A549 treated with ZK216348 at 1 μM for 4 hours (cell line): Measurements from ENCODE around the gene POLR2I. TPM values are rescaled to one million over a fixed set of nuclear protein-coding genes. Genes with fewer than 3 reads are reported as not detected.

Experiments used
- total RNA-seq: library from RNA; stranded (reverse); fragments of 200-300 nt; extraction: Qiagen RNA extraction; gene quantifications from 5 replicates; pipeline ENCODE4 v1.2.3, GENCODE V29; 2022; ENCODE audit warnings: low read depth

The POLR2I gene
- total RNA-seq: 220 to 305 TPM (median 245 TPM) in 5 replicates

DNA sequence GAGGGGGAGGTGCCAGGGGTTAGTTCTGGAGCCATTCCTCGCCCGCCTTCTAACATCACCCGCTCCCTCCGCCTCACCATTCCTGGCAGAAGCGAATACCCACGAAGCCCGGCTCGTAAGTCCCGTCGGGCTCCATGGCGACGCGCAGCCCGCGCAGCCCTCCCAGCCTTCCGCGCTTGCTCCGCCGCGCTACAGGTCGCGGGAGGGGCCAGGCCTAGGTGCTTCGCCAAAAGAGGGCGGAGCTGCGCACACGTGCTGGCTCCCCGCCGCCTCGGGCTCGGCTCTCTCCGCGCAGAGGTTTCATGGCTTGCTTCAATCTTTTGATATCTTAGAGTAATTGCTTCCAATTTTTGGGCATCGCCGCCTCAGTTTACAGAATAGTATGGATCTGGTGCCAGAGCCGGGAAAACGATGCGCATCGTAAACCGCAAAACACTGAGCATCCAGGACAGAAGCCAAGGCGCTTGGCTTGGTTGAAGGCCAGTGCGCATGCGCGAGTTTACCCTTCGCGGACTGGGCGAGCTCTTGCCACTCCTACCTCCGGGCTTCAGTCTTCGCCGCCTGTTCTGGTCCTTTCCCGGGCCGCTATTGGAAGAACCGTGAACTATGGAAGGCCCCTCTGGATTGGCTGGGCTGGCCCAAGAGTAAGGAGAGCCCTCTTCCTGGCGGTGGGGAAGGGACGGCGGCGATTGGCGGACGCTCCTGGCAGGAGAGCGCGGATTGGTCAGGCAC, at the start of gene POLR2I:
Gene POLR2I (minus strand): TSS at position 155 of the 732 bp plus-strand sequence. CDS start 19 bp downstream, at position 136.

DNA sequence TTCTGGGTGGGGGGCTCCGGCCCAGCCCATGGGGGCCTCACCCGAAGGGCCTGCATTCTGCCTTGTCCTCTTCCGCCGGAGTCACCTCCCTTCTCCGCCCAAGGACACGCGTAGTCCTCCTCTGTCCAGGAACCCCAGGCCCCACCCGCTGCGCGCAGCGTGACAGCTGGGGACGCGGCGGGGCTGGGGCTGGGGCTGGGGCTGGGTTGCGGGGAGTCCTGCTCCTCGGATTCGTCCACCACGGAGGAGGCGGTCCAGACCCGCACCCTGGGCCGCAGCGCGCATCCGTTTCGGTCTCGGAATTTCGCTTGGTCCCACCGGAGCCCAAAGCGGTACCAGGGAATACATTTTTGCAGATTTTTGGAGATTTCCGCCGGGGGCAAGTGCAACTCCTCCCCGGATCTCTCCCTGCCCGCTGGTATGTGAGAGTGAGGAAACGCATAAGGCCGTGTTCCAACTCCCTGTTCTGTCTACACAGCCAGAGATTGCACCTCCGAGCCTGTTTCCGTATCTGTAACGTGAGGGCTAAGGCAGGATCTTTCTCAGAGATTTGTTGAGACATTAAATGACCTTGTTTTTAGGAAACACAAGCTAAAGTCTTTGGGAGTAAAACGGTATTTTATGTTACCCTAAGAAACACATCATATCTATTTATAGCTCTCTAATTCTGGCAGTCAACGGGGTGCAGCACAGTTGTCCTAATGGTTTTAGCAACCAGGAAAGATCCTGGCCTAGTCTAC, 37.8 kb upstream of the POLR2I start, which contains the start of gene COX7A1:
Gene COX7A1 (minus strand): TSS at position 96 of the 740 bp plus-strand sequence. CDS start 40 bp downstream, at position 56.

DNA sequence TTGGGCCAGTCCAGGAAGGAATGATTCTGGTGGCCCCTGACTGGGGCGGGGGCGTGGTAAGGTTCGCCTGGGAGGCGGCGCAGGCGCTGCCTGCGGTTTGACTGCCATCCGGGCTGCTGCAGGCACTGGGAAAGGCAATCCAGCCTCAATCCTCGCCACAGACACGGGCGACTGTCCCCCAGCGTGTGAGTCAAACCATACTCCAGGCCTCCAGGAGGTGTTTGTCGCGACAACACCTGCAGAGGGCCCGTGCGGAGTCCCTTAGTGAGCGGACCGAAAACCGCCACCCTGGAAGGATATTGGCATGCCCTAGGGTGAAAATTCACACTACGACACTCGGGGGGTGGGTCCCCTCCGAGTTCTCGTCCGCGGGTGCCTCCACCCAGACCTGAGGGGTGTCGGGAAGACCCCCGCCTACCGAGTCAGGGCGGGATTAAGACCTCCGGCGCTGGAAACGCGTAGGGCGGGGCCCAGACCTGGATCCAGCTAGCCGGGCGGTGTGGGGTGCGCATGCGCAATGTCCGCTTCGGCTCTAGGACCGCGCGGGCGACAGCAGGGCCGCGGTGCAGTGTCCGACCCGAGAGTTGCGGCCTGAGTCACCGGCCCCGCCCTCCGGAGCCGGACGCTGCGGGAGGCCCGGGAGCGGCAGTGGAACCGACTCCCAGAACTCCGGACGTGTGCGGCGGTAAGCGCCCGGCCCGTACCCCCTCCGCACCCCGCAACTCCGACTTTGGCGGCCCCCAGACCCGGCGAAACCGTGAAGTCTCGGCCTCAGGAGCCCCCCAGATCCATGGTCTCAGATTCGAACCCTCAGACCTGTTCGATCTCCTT, 25.0 kb upstream of the POLR2I start, which contains the start of gene CAPNS1:
Gene CAPNS1 (plus strand): TSS at position 594 of the 831 bp plus-strand sequence. CDS start 946 bp downstream, outside the sequence.

DNA sequence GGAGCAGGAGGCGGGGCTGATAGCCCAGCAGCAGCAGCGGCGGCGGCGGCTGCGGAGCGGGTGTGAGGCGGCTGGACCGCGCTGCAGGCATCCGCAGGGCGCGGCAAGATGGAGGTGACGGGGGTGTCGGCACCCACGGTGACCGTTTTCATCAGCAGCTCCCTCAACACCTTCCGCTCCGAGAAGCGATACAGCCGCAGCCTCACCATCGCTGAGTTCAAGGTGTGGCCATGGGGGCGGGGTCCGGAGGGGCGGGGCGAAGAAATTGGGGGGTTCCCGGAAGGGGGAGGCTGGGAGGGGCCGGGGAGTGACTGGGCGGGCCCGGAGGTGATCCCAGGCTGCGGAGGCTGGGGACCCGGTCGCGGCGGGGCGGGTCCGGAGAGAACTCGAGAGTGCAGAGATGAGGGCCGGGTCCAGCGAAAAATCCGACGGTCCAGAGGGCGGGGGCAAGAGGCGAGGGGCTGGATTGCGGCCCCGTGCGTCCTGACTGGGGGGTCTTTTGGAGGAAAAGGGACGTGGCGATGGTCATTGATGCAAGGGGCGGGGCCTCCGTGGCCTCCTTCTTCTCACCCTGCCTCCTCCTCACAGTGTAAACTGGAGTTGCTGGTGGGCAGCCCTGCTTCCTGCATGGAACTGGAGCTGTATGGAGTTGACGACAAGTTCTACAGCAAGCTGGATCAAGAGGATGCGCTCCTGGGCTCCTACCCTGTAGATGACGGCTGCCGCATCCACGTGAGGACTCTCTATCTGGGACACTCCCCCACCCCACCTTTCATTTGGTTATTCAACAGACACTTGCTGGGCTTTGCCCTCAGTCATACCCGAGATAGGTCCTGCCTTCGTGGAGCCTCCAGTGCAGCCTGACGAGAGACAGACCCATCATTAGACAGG, 1.0 kb upstream of the POLR2I start, which contains the start of gene TBCB:
Gene TBCB (plus strand): TSS at position 16 of the 891 bp plus-strand sequence. CDS start 93 bp downstream, at position 109.

DNA sequence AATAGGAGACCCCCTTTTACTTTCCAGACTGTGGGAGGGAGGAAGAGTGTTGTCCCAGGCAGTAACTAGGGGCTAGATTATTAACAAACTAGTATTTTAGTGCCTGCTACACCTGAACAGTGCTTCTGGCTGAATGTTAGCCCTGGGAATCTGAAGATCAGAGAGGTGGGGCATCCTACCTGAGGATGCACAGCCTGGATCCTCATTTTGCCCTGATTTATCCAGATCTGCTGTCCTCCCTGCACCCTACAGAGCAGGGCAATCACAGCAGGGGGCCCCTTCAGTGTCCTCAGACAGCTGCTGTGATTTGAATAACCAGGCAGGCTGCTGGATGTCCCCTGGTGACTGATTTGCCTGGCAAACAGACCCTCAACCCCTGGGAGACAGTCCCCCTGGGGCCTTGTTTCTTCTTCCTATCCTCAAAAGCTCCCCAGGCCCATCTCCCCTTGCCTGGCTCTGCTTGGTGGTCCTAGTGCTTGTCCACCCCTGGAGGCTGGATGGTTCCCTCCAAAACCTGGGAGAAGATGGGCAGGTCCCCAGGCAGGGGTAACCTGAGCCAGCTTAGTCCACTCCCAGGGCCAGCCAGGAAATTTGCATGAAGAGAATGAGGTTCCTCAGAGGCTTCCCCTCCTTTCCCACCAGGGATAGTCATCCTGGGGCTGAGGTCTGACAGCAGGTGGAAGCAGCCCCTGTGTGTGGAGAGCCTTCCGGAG, 4.0 kb downstream of the POLR2I start, which contains the start of gene OVOL3:
Gene OVOL3 (plus strand): TSS at position 657 of the 713 bp plus-strand sequence. CDS start 60 bp downstream, outside the sequence.

Other genes with a start within 250 kb of the POLR2I start
- gene APLP1, start 246.3 kb downstream of the POLR2I start, total RNA-seq: 72.6 to 97.1 TPM (median 93.4 TPM) in 5 replicates
- gene NFKBID, start 214.3 kb downstream of the POLR2I start, total RNA-seq: 4.2 to 8.9 TPM (median 7.8 TPM) in 5 replicates
- 0.55 to 0.89 TPM (median 0.63 TPM) in 3 of 5 replicates, not detected in the others for gene HCST, start 212.3 kb downstream of the POLR2I start, total RNA-seq
- not detected in 5 replicates for gene TYROBP, start 206.6 kb downstream of the POLR2I start, total RNA-seq
- gene LRFN3, start 178.5 kb downstream of the POLR2I start, total RNA-seq: 9.8 to 25.6 TPM (median 24.1 TPM) in 5 replicates
- gene SDHAF1, start 119.7 kb downstream of the POLR2I start, total RNA-seq: 24.6 to 55.5 TPM (median 50.4 TPM) in 5 replicates
- gene SYNE4, start 106.1 kb downstream of the POLR2I start, total RNA-seq: 0.07 to 0.33 TPM (median 0.23 TPM) in 4 of 5 replicates, not detected in the other
- 22.9 to 29.8 TPM (median 26.6 TPM) in 5 replicates for gene ALKBH6, start 100.7 kb downstream of the POLR2I start, total RNA-seq
- 0.53 to 0.99 TPM (median 0.90 TPM) in 5 replicates for gene CLIP3, start 82.0 kb downstream of the POLR2I start, total RNA-seq
- gene THAP8, start 60.6 kb downstream of the POLR2I start, total RNA-seq: 3.4 to 8.1 TPM (median 7.1 TPM) in 5 replicates
- 15.0 to 30.0 TPM (median 28.9 TPM) in 5 replicates for gene WDR62, start 60.0 kb downstream of the POLR2I start, total RNA-seq
- gene OVOL3, start 3.7 kb downstream of the POLR2I start, total RNA-seq: 0.23 TPM in 1 of 5 replicates, not detected in the others
- gene TBCB, start 593 bp upstream of the POLR2I start, total RNA-seq: 403 to 570 TPM (median 545 TPM) in 5 replicates
- 1,507 to 2,208 TPM (median 2,155 TPM) in 5 replicates for gene CAPNS1, start 25.2 kb upstream of the POLR2I start, total RNA-seq
- gene COX7A1, start 37.6 kb upstream of the POLR2I start, total RNA-seq: not detected in 5 replicates
- 3.7 to 5.4 TPM (median 4.2 TPM) in 5 replicates for gene ZNF565, start 99.8 kb upstream of the POLR2I start, total RNA-seq
- gene ZNF146, start 100.2 kb upstream of the POLR2I start, total RNA-seq: 109 to 188 TPM (median 120 TPM) in 5 replicates